Measurements from ENCODE around the gene MAP1LC3B. TPM values are rescaled to one million over a fixed set of nuclear protein-coding genes. Genes with fewer than 3 reads are reported as not detected.

Gene MAP1LC3B
- total RNA-seq (100 to 1,000 TPM; 109 to 141 (median 125) TPM), polyA plus RNA-seq (100 to 1,000 TPM in 1 of 2 donors, 10 to 100 TPM in 1; 47.0 to 161 TPM)
- long read RNA-seq, donor 1, transcript MAP1LC3B-201 (4 exons, 2,688 nt): major isoform, 245 of 274 reads
- long read RNA-seq, donor 1, partial matches to known transcripts: 18 of 274 reads
- long read RNA-seq, donor 1, other reads (novel, unspliced or antisense): 11 of 274 reads
- long read RNA-seq, donor 2, transcript MAP1LC3B-201 (4 exons, 2,688 nt): major isoform, 341 of 368 reads
- long read RNA-seq, donor 2, partial matches to known transcripts: 17 of 368 reads
- long read RNA-seq, donor 2, other reads (novel, unspliced or antisense): 10 of 368 reads
- long read RNA-seq, donor 3, transcript MAP1LC3B-201 (4 exons, 2,688 nt): major isoform, 734 of 804 reads
- long read RNA-seq, donor 3, partial matches to known transcripts: 35 of 804 reads
- long read RNA-seq, donor 3, other reads (novel, unspliced or antisense): 34 of 804 reads

- intact Hi-C loops (cut with DNase I): loop anchor here in 8 of 10 donors (2.0 to 10.0 kb wide), 7 partner anchors 70 to 373 kb away; partner anchors contain the start of genes C16orf95 (in 5 of the 8) and KLHDC4 (in 2 of the 8)
- DNase-seq (peak; percentile 94 to 98), ATAC-seq (peak; percentile 89 to 96 (median 93))
- peak within 1 kb of the TSS; percentile 97 to 100 (median 99) for H3K27ac ChIP-seq
- peaks cover 17 to 68% (median 52%) of the 10 kb centered on the region in 9 donors for H3K4me1 ChIP-seq
- H3K36me3 ChIP-seq: peaks cover 0 to 9% (median 0%) of the 10 kb centered on the region in 9 donors
- H3K27me3 ChIP-seq: no peaks in the 10 kb centered on the region
- no peaks in the 10 kb centered on the region for H3K9me3 ChIP-seq
- peak within 1 kb of the TSS; percentile 55 to 85 (median 74) for H3K4me3 ChIP-seq
- WGBS, 2 donors: 1% methylated on average over 98 to 112 of the region's 113 CpGs
- no peak for TF ChIP-seq CTCF (IDR thresholded peaks at IDR 0.05)
Observed at GRCh38 chr16:87391950-87392820, at the start of gene MAP1LC3B. TSS of gene MAP1LC3B (plus strand) at chr16:87392336. CDS start at chr16:87392428, 92 bp downstream.

- ATAC-seq: no peak
- Histone ChIP-seq H3K36me3 (peaks cover 0 to 88% (median 49%) of the 10 kb centered on the region in 9 donors), H3K4me1 (peaks cover 0 to 25% (median 11%) of the 10 kb centered on the region in 9 donors), H3K27me3 (no peaks in the 10 kb centered on the region), H3K9me3 (no peaks in the 10 kb centered on the region), H3K27ac (no peak overlapping the region), H3K4me3 (no peak overlapping the region)
- DNase-seq: no peak
- intact Hi-C loops (cut with DNase I): no loop called here
- TF ChIP-seq CTCF (IDR thresholded peaks at IDR 0.05): no peak
- WGBS, 2 donors: 95 to 96% methylated on average over 20 of the region's 20 CpGs
Observed at GRCh38 chr16:87342504-87342903, 49.6 kb upstream of the MAP1LC3B start.

GRCh38 chr16:87342978-87343752 is 49.0 kb upstream of the MAP1LC3B start:
- Histone ChIP-seq H3K27ac (no peak overlapping the region), H3K4me1 (peaks cover 0 to 25% (median 11%) of the 10 kb centered on the region in 9 donors), H3K27me3 (no peaks in the 10 kb centered on the region), H3K9me3 (no peaks in the 10 kb centered on the region), H3K4me3 (no peak overlapping the region), H3K36me3 (peaks cover 0 to 83% (median 49%) of the 10 kb centered on the region in 9 donors)
- no peak for ATAC-seq
- WGBS, 2 donors: 81 to 84% methylated on average over 26 of the region's 26 CpGs
- intact Hi-C loops (cut with DNase I): no loop called here
- peak in 1 of 2 donors; percentile 5 for DNase-seq
- TF ChIP-seq CTCF (IDR thresholded peaks at IDR 0.05): no peak
